Glomerular visceral epithelial cell (primary cell): Measurements from ENCODE around the gene CACNA1D.
"Not testable (repeated sequence)": the region's sequence is repeated elsewhere in the genome, so short reads cannot be mapped to it uniquely, and the experiment has no call there.

Experiments used
- DNase-seq: peaks from one replicate; pipeline ENCODE4 v3.0.0-alpha.2; 2016; ENCODE audit errors: extremely low spot score

The CACNA1D gene

DNA sequence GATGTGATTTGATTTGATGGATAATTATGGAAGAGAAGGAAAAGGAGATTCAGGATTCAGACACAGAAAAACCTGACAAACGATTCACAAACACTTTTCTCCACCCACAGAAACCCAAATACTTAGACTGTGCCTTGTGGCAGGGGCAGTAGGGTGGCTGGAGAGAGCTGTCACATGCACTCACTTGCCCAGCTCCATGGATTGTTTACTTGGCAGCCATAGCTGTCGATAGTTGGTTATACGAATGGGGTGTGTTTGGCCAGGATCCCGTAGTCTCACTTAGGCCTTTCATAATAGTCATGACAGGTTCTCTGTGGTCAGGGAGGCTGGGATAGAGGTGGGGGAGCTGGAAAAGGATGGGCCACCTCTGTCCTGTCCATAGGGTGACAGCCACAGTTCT is 76.9 kb downstream of the CACNA1D start:
- DNase-seq, result no peak

DNA sequence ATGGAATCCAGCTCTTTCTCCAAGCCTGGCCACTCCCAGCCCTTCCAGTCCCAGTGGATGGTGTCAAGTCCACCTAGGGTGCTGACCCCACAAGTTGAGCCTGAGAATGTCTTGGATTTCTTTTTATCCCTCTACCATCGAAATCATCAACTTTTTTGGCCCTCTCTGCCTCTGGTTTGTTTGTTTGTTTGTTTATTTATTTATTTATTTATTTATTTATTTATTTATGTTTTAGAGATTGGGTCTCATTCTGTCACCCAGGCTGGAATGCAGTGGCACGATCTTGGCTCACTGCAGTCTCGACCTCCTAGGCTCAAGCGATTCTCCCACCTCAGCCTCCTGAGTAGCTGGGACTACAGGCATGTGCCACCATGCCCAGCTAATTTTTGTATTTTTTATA is 77.8 kb downstream of the CACNA1D start:
- not testable (repeated sequence) for DNase-seq

- no peak for DNase-seq
These were observed 83.1 kb downstream of the CACNA1D start for GRCh38 chr3:53577506-53577905.

- no peak for DNase-seq
These were observed 85.2 kb downstream of the CACNA1D start for GRCh38 chr3:53579636-53580035.

DNA sequence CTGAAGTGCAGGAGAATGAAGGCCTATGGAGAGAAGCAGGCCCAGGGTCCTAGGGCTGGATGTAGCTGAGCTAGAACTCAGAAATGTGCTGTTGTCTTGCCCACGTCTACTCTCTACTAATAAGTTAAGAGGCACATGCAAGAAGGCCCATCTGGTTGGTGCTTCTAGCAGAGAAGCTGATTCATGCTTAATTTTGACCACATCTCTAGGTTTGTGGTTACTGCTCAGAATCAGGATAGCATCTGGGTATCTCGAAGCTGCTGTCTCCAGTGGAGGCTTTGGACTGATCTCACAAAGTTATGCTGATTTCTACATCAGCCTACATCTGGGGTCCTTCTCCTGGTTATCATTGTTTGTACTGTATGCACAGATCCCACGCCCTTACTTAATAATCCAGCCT is 87.3 kb downstream of the CACNA1D start:
- DNase-seq, result peak; percentile 34

GRCh38 chr3:53583161-53583690 is 88.8 kb downstream of the CACNA1D start:
- no peak for DNase-seq

GRCh38 chr3:53585049-53585448 is 90.6 kb downstream of the CACNA1D start:
- no peak for DNase-seq

DNA sequence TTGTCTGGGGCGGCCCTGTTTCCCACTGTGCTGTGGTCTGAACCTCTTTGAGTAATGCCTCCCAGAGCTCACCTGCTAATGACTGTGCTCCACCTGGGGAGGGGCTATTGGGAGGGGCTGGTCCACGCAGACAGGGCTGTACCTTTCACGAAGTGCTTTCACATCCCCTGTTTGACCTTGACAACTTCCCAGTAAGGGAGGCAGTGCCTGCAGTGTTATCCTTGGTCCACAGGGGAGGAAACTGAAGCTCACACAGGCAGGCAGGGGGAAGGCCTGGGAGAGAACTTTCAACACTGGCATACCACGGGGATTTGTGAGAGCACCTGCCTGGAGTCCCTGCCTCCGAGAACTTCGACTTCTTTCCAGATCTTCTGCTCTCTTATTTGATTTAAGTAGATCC is 91.2 kb downstream of the CACNA1D start:
- DNase-seq, result no peak

DNA sequence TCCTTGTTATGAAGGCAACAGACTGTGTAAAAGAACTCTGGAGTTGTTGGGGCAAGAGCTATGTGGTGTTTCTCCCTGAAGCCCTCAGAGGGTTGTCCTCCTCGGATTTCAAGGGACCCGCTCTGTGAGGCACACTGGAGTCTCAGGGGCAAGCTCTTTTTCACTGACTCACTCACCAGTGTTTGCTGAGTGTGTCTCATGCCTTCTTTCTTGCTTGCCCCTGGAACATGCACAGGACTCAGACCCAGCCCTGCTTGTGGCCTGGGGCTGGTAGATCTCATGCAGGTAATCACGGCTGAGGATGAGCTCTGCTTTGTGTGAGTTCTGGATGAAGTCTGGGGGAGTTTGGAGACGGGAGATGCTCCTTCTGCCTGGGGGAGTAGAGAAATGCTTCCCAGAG is 93.7 kb downstream of the CACNA1D start:
- DNase-seq, result no peak

GRCh38 chr3:53589201-53589600 is 94.8 kb downstream of the CACNA1D start:
- no peak for DNase-seq

- DNase-seq, result no peak
These were observed 95.4 kb downstream of the CACNA1D start for GRCh38 chr3:53589806-53590205.

- no peak for DNase-seq
These were observed 96.2 kb downstream of the CACNA1D start for GRCh38 chr3:53590606-53591005.

DNA sequence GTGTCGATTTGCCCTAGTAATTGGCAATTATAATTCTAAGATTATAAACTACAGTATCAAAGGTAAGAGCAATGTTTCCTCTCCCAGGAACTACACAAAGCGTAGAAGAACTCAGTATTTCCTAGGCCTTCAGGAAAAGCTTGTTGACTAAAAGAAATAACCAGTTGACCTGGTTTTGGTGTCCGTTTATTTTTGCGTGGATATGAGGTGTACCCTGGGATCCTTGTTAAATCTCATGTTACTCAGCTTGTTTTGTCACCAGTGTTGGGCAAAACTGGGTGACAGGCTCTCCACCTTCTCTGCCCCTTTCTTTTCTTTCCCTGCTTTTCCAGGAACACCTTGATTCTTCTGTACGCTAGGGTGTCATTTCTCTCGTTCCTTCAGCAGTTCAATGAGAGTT is 97.2 kb downstream of the CACNA1D start:
- DNase-seq, result no peak

DNA sequence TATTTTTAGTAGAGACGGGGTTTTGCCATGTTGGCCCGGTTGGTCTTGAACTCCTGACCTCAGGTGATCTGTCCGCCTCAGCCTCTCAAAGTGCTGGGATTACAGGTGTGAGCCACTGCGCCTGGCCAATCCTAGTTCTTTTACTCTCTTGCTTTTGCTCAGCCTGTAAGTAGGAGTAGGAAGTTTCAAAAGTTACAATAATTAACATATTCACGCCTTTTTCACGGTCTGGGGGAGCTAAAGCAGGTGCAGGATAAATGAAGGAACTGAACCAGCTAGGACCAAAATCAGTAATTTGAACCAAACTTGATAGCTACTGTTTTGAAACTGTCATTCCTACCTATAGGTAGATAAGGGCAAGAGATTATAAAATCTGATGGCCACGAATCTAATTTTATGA is 98.5 kb downstream of the CACNA1D start:
- DNase-seq, result no peak

DNA sequence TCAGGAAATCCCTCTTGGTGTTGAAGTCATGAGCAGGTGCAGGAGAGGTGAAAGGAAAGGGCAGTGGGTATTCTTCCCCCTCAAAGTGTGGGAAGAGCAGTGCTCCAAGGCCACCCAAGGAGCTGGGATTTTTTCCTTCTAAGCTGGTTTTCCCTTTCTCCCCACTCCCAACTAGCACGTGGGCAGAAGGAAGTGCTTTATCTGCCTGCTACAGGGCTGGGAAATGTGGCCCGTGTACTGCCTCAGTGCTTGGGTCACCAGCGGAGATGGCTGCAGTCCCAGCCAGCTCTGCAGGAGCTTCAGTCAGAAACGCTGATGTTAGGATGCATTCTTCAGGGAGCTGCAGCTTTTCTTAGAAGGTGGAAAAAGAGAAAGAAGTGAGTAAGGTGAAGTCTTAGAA is 99.2 kb downstream of the CACNA1D start:
- DNase-seq, result no peak

DNA sequence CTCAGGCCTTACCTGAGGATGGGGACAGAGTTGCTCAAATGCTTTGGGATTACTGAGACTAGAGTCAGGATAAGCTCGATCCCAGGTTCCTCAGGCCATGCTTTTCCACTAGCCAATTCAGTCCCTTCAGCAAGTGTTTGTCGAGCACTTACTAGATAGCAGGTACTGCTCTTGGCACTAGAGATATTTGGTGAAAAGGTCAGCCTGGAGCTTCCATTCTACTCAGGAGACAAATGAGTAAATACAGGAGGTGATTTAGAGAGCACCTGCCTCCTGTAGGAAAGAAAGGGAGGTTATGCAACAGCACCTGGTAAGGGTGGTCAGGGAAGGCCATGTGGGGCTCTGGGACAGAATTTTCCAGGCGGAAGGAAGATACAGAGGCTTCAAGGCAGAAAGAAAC is 99.9 kb downstream of the CACNA1D start:
- DNase-seq, result no peak

GRCh38 chr3:53595660-53596059 is 101.2 kb downstream of the CACNA1D start:
- DNase-seq, result no peak

GRCh38 chr3:53597136-53597915 is 102.9 kb downstream of the CACNA1D start:
- DNase-seq, result no peak

DNA sequence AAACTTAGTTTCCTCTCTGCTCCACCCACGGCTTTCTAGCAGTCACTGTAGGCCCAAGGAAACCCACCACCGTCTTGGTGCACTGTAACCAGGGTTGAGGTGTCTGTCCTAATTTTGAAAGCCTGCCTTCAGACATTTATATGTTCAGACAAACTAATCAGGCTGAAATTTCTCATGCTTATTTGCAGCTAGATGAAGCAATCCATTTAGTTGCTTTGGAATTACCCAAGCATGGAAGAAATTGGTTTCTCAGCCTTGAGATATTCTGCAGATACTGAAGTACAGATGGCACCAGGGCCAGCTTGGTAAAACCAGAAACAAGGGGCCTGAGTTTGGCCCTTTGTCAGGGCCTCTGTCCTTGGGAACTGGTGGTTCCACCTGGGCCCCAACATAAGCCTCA is 105.4 kb downstream of the CACNA1D start:
- DNase-seq, result no peak

DNA sequence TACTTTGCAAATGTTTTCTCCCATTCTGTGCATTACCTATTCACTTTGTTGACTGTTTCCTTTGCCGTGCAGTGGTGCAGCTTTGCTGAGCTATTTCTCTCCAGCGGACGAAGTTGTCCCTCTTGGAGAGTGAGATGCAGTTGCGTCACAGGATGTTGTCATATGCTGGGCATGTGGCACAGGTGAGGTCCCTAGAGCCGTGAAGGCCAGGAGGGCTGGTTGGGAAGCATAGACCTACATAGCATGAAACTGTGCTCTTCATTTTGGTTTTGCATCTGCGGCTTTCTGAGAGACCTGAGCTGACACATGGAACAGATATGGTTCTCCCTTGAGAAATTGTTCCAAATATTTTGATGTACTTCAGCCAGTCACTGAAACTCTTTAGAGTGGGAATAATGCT is 108.5 kb downstream of the CACNA1D start:
- DNase-seq, result no peak

DNA sequence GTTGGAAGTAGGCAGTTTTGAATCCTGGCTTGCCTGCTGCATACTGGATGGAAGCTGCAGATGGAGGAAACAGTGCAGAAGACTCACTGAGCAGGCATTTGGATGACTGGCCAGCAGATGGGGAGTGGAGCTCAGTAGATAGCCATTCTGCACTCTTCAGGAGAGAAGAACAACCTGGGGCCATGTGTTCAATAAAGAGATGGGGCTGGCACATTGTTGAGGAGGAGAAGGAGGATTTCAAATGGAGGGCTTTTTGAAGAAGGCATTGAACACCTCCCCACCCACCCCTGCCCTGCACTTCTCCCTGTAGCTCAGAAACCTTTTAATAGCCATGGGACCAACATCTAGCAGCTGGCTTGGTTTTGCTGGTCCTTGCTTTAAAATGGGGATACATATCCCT is 109.8 kb downstream of the CACNA1D start:
- DNase-seq, result no peak

- no peak for DNase-seq
These were observed 112.4 kb downstream of the CACNA1D start for GRCh38 chr3:53606793-53607192.

DNA sequence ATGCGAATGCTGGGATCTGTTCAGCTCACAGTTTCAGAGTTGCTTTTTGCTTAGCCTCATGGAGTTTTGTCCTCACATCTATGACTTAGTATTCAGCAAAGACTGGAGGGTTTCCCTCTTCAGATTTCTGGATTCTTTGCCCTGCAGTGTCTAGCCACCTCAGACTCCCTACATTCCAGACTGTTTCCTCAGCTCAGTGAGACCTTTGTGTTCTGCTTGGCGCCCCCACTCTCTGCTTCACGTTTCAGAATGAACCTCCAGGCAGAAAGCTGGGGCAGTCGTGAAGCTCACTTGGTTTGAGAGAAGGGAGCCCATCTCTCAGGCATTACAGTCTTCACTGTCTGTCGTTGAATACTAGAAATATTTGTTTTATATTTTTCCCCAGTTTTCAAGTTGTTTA is 118.1 kb downstream of the CACNA1D start:
- DNase-seq, result no peak

- no peak for DNase-seq
These were observed 118.7 kb downstream of the CACNA1D start for GRCh38 chr3:53613125-53613524.
